ENCODE results near the gene TMEM250.

DNA sequence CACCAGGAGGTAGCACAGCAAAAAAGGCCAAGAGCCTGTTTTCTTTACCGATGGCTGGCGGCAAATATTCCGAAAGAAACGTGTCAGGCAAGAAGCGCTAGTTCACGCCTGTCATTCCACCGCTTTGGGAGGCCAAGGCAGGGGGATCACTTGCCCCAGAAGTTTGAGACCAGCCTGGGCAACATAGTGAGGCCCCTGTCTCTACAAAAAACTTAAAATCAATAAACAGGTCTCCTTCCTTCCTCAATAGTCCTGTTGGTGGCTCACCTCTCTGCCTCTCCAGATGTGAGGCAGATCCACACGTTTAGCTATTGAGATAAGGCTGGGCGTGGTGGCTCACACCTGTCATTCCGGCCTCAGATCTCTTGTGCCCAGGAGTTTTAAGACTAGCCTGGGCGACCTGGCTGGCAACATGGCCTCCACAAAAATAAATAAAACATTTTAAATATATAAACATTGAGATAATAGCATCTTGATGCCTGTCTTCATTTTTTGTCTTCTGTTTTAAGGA, 1.3 kb upstream of the TMEM250 start:
- TF ChIP-seq, protein P1, sequence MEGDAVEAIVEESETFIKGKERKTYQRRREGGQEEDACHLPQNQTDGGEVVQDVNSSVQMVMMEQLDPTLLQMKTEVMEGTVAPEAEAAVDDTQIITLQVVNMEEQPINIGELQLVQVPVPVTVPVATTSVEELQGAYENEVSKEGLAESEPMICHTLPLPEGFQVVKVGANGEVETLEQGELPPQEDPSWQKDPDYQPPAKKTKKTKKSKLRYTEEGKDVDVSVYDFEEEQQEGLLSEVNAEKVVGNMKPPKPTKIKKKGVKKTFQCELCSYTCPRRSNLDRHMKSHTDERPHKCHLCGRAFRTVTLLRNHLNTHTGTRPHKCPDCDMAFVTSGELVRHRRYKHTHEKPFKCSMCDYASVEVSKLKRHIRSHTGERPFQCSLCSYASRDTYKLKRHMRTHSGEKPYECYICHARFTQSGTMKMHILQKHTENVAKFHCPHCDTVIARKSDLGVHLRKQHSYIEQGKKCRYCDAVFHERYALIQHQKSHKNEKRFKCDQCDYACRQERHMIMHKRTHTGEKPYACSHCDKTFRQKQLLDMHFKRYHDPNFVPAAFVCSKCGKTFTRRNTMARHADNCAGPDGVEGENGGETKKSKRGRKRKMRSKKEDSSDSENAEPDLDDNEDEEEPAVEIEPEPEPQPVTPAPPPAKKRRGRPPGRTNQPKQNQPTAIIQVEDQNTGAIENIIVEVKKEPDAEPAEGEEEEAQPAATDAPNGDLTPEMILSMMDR (IDR thresholded peaks at IDR 0.05): no peak
- TF ChIP-seq EP300 (IDR thresholded peaks at IDR 0.05) (no peak), POLR2A (IDR thresholded peaks at IDR 0.05) (no peak), POLR2AphosphoS5 (IDR thresholded peaks at IDR 0.05) (no peak)

All from gastroesophageal sphincter (tissue), 3 donors.